Nephron (organoid): Measurements from ENCODE around the gene ZNF579.

Experiments used
- H3K27ac Mint-ChIP-seq, 3 experiments: 2 replicates each; pipeline ENCODE4 v1.8.0; 2020; ENCODE audit warnings: mixed read lengths in 3 of 3, mild to moderate bottlenecking in 2 of 3, moderate library complexity in 1 of 3
- H3K27me3 Mint-ChIP-seq: 2 replicates; pipeline ENCODE4 v1.8.0; 2021; ENCODE audit warnings: low read depth, mild to moderate bottlenecking, moderate library complexity, mixed read lengths
- H3K36me3 Mint-ChIP-seq: 2 replicates; pipeline ENCODE4 v1.8.0; 2020; ENCODE audit warnings: low read depth, mixed read lengths
- H3K4me1 Mint-ChIP-seq: 2 replicates; pipeline ENCODE4 v1.8.0; 2020; ENCODE audit warnings: mixed read lengths
- H3K4me3 Mint-ChIP-seq, 3 experiments: 2 replicates each; pipeline ENCODE4 v1.8.0; 2020; ENCODE audit warnings: mild to moderate bottlenecking in 3 of 3, mixed read lengths in 3 of 3, moderate library complexity in 2 of 3
- H3K9me3 Mint-ChIP-seq: 2 replicates; pipeline ENCODE4 v1.8.0; 2020; ENCODE audit warnings: mixed read lengths
- CTCF ChIP-seq, 3 experiments: fragments of 200-600 bp; sonication (generic); IDR thresholded peaks; one replicate each; pipeline ENCODE4 v1.5.0; 2021; ENCODE audit warnings: antibody characterized with exemption in 3 of 3; ENCODE audit not compliant: unreplicated experiment in 3 of 3

Gene ZNF579

GRCh38 chr19:55546822-55547614, 33.6 kb downstream of the ZNF579 start:
- Mint-ChIP-seq H3K9me3 (peaks cover 3% of the 10 kb centered on the region), H3K27me3 (peaks cover 28% of the 10 kb centered on the region), H3K4me3 (no peak overlapping the region), H3K27ac (peak overlapping the region; percentile 25 to 54 (median 33)), H3K36me3 (no peaks in the 10 kb centered on the region), H3K4me1 (peaks cover 31% of the 10 kb centered on the region)
- TF ChIP-seq CTCF (IDR thresholded peaks at IDR 0.05; ENCODE audit: unreplicated experiment in 3 of 3) = no peak

GRCh38 chr19:55546011-55546410, 34.6 kb downstream of the ZNF579 start:
- H3K9me3 Mint-ChIP-seq = peaks cover 7% of the 10 kb centered on the region
- peaks cover 37% of the 10 kb centered on the region for H3K4me1 Mint-ChIP-seq
- H3K36me3 Mint-ChIP-seq = no peaks in the 10 kb centered on the region
- peak overlapping the region in 1 of 3 experiments; percentile 7 for H3K27ac Mint-ChIP-seq
- H3K4me3 Mint-ChIP-seq = no peak overlapping the region
- H3K27me3 Mint-ChIP-seq = peaks cover 28% of the 10 kb centered on the region
- TF ChIP-seq CTCF (IDR thresholded peaks at IDR 0.05; ENCODE audit: unreplicated experiment in 3 of 3) = no peak

- Mint-ChIP-seq H3K27me3 (peaks cover 28% of the 10 kb centered on the region), H3K9me3 (peaks cover 7% of the 10 kb centered on the region), H3K27ac (peak within 1 kb of the TSS in 2 of 3 experiments; percentile 7 to 32), H3K4me1 (peaks cover 37% of the 10 kb centered on the region), H3K4me3 (peak within 1 kb of the TSS in 1 of 3 experiments; percentile 5), H3K36me3 (no peaks in the 10 kb centered on the region)
- no peak for TF ChIP-seq CTCF (IDR thresholded peaks at IDR 0.05; ENCODE audit: unreplicated experiment in 3 of 3)
Measured at GRCh38 chr19:55545443-55545842, 35.2 kb downstream of the ZNF579 start, which contains the start of gene SBK3. TSS of gene SBK3 (minus strand) at chr19:55545543. CDS start at chr19:55545543, 0 bp downstream.

GRCh38 chr19:55544776-55545439, 35.7 kb downstream of the ZNF579 start:
- H3K27me3 Mint-ChIP-seq = peaks cover 24% of the 10 kb centered on the region
- peak overlapping the region in 1 of 3 experiments; percentile 5 for H3K4me3 Mint-ChIP-seq
- peaks cover 7% of the 10 kb centered on the region for H3K9me3 Mint-ChIP-seq
- H3K27ac Mint-ChIP-seq = peak overlapping the region in 1 of 3 experiments; percentile 32
- no peak for TF ChIP-seq CTCF (IDR thresholded peaks at IDR 0.05; ENCODE audit: unreplicated experiment in 3 of 3)
- H3K4me1 Mint-ChIP-seq = peaks cover 32% of the 10 kb centered on the region
- no peaks in the 10 kb centered on the region for H3K36me3 Mint-ChIP-seq

- peaks cover 21% of the 10 kb centered on the region for H3K27me3 Mint-ChIP-seq
- peaks cover 7% of the 10 kb centered on the region for H3K9me3 Mint-ChIP-seq
- no peaks in the 10 kb centered on the region for H3K36me3 Mint-ChIP-seq
- H3K27ac Mint-ChIP-seq = no peak overlapping the region
- no peak overlapping the region for H3K4me3 Mint-ChIP-seq
- no peak for TF ChIP-seq CTCF (IDR thresholded peaks at IDR 0.05; ENCODE audit: unreplicated experiment in 3 of 3)
- H3K4me1 Mint-ChIP-seq = peaks cover 26% of the 10 kb centered on the region
Measured at GRCh38 chr19:55544014-55544413, 36.6 kb downstream of the ZNF579 start.
